HL-60 (cell line): Measurements from ENCODE around the gene TOX4.

ENCODE experiments used
- DNase-seq, 2 experiments: peaks; one replicate each; pipeline ENCODE4 v3.0.0-alpha.2; 2010 to 2020; ENCODE audit warnings: low read depth in 1 of 2, low spot score in 1 of 2
- H3K27ac ChIP-seq: fragments of 250-450 bp; sonication (Bioruptor Pico); replicated peaks from 2 replicates; pipeline ENCODE4 v1.5.1; 2020; ENCODE audit warnings: mild to moderate bottlenecking, moderate library complexity
- H3K27me3 ChIP-seq: fragments of 250-450 bp; sonication (Bioruptor Pico); 2 replicates; pipeline ENCODE4 v1.5.1; 2021; ENCODE audit warnings: mild to moderate bottlenecking, moderate library complexity; ENCODE audit not compliant: insufficient read depth, poor library complexity, severe bottlenecking
- H3K4me3 ChIP-seq: replicated peaks from 2 replicates; pipeline ENCODE4 v1.5.1; 2011; ENCODE audit warnings: mild to moderate bottlenecking, control low read depth, low read length; ENCODE audit not compliant: insufficient read depth
- GABPA ChIP-seq: IDR thresholded peaks from 2 replicates; pipeline ENCODE4 v1.6.1; 2012; ENCODE audit warnings: low read depth
- POLR2AphosphoS5 ChIP-seq: IDR thresholded peaks from 2 replicates; pipeline ENCODE4 v1.6.1; 2012; ENCODE audit warnings: low read depth
- SPI1 ChIP-seq: IDR thresholded peaks from 2 replicates; pipeline ENCODE4 v1.6.1; 2012; ENCODE audit warnings: low read depth, mild to moderate bottlenecking, borderline replicate concordance
- TF ChIP-seq, protein P1 (sequence below): IDR thresholded peaks from one replicate; pipeline ENCODE4 v1.5.1; 2011; ENCODE audit warnings: low read length, control low read depth, inconsistent platforms; ENCODE audit not compliant: insufficient read depth
- TF ChIP-seq, protein P2 (sequence below): IDR thresholded peaks from 2 replicates; pipeline ENCODE4 v1.6.1; 2012; ENCODE audit warnings: low read depth; ENCODE audit not compliant: insufficient replicate concordance

TOX4 gene

GRCh38 chr14:21525962-21526671, 49.1 kb downstream of the TOX4 start, which contains the start of gene SALL2:
SALL2 (minus strand) TSS chr14:21526346; CDS start chr14:21526127, 219 bp downstream.
- Histone ChIP-seq H3K27ac (no peak within 1 kb of the TSS), H3K4me3 (peak within 1 kb of the TSS; percentile 52)

GRCh38 chr14:21526672-21527317, 49.8 kb downstream of the TOX4 start:
- H3K27ac ChIP-seq = no peak overlapping the region
- TF ChIP-seq, protein P1, sequence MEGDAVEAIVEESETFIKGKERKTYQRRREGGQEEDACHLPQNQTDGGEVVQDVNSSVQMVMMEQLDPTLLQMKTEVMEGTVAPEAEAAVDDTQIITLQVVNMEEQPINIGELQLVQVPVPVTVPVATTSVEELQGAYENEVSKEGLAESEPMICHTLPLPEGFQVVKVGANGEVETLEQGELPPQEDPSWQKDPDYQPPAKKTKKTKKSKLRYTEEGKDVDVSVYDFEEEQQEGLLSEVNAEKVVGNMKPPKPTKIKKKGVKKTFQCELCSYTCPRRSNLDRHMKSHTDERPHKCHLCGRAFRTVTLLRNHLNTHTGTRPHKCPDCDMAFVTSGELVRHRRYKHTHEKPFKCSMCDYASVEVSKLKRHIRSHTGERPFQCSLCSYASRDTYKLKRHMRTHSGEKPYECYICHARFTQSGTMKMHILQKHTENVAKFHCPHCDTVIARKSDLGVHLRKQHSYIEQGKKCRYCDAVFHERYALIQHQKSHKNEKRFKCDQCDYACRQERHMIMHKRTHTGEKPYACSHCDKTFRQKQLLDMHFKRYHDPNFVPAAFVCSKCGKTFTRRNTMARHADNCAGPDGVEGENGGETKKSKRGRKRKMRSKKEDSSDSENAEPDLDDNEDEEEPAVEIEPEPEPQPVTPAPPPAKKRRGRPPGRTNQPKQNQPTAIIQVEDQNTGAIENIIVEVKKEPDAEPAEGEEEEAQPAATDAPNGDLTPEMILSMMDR = no peak
- TF ChIP-seq POLR2AphosphoS5 (no peak), GABPA (no peak), SPI1 (no peak)
- TF ChIP-seq, protein P2, sequence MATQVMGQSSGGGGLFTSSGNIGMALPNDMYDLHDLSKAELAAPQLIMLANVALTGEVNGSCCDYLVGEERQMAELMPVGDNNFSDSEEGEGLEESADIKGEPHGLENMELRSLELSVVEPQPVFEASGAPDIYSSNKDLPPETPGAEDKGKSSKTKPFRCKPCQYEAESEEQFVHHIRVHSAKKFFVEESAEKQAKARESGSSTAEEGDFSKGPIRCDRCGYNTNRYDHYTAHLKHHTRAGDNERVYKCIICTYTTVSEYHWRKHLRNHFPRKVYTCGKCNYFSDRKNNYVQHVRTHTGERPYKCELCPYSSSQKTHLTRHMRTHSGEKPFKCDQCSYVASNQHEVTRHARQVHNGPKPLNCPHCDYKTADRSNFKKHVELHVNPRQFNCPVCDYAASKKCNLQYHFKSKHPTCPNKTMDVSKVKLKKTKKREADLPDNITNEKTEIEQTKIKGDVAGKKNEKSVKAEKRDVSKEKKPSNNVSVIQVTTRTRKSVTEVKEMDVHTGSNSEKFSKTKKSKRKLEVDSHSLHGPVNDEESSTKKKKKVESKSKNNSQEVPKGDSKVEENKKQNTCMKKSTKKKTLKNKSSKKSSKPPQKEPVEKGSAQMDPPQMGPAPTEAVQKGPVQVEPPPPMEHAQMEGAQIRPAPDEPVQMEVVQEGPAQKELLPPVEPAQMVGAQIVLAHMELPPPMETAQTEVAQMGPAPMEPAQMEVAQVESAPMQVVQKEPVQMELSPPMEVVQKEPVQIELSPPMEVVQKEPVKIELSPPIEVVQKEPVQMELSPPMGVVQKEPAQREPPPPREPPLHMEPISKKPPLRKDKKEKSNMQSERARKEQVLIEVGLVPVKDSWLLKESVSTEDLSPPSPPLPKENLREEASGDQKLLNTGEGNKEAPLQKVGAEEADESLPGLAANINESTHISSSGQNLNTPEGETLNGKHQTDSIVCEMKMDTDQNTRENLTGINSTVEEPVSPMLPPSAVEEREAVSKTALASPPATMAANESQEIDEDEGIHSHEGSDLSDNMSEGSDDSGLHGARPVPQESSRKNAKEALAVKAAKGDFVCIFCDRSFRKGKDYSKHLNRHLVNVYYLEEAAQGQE = no peak
- peak overlapping the region; percentile 52 for H3K4me3 ChIP-seq
- DNase-seq = no peak
- peaks cover 11% of the 10 kb centered on the region for H3K27me3 ChIP-seq

More at GRCh38 chr14:21525962-21526671, 49.1 kb downstream of the TOX4 start, which contains the start of gene SALL2:
- DNase-seq = peak in 1 of 2 experiments; percentile 43
- TF ChIP-seq GABPA (no peak), POLR2AphosphoS5 (no peak), SPI1 (no peak)
- TF ChIP-seq, protein P1 = no peak
- TF ChIP-seq, protein P2 = no peak
- peaks cover 15% of the 10 kb centered on the region for H3K27me3 ChIP-seq

DNA sequence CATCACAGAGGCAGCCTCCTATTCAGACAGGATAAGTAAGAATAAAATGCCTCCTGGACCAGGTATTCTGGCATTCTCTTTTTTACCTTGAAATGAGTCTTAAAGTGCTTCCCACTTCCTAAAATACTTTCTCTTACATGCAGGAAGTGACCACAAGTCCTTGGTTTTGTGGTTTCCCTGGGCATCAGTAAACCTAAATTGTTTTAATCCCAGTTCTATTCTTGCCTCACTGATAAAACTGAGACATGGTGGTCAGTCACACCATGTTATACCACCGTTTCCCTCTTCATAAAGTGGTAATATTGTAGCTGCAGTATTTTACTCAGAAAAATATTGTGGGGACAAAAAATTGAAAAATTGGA, 50.3 kb downstream of the TOX4 start:
- DNase-seq = no peak
- peak; percentile 20; the same call in 1 of the 2 replicates for TF ChIP-seq SPI1
- TF ChIP-seq POLR2AphosphoS5 = no peak
- Histone ChIP-seq H3K27me3 (peaks cover 11% of the 10 kb centered on the region), H3K27ac (no peak overlapping the region), H3K4me3 (no peak overlapping the region)
